NK-92 (cell line): Measurements from ENCODE around the gene BIRC7.

Source experiments
- DNase-seq: peaks from one replicate; lab custom pipeline; 2025; ENCODE audit not compliant: unreplicated experiment; lab: John Stamatoyannopoulos, UW

Gene BIRC7

DNA sequence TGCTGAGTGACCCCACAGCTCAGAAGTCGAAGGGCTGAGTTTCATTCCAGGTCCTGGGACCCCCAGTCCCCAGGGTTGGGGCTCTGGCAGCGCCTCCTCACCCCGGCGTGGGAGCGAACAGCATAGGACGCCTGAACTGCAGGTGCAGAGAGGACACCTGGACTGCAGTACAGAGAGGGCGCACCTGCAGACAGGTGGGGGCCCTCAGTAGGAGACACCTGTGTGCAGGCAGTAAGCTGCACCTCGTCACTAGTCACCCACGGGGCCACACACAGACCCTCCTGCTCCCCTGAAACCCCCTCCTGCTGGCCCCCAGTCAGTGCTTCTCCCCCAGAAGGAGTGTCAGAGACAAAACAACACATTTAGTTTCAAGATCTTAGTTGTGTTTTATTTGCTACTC is 27.1 kb downstream of the BIRC7 start:
- no peak for DNase-seq

DNA sequence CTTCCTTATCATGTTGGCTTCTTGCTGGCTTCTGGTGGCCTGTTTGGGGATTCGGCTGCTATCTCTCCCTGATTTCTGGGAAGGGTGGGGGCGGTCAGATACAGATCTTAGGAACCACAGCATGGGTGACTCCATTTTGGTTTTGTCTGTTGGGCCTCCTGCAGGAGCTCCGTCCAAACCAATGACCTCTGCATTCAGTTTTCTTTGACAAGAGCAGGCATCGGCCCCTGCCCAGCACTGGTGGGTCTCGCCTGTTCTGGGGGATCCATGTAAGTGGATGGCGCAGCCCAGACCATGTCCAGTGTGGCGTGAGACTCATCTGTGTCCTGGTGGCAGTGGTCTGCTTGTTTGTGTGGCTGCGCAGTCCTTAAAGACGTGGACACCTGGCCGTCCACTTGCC is 28.3 kb downstream of the BIRC7 start:
- no peak for DNase-seq

DNA sequence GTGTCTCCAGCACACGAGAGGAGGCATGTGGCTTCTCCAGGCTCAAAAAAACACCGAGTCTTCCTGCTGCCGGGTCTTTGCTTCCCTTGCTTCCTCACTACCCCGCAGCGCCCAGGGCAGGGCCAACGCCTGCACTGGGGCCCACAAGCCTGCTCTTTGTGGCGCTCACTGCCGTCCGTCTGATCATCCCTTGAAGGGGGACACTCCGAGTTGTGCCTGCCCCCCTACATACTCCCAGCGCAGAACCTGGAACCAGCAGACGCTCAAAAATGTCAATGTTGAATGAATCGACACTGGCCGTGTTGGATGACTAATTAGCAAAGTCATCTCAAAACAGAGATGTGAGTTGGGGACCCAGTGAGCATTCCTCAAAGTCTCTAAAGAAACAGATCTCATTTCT is 28.8 kb downstream of the BIRC7 start:
- DNase-seq: no peak

DNA sequence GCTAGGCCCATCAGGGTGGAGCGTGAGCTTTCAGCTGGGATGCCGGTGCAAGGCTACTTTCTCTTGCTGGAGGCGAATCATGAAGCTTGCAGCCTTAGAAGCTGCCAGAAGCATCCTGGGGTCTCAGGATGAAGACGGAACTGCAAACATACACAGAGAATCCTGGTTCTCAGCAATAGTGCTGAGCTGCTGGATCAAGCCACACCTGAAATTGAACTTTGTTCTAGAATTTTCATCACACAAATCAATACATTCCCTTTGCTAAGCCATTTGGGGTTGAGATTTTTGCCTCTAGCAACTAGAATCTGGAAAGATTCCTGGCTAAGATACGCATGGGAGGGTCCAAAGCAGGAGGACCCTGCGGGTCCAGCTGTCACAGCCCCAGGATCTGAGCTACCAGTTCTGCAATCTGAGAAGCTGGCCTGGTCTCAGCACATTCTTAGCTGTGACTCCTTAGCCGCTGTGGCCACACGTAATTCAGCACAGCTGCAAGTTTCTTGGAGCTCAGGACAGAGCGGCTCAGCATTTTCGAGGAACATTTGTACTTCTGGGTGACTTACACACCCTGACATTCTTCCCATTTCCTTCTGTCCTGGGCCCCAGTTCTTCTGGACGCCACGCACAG is 30.3 kb downstream of the BIRC7 start:
- no peak for DNase-seq

DNA sequence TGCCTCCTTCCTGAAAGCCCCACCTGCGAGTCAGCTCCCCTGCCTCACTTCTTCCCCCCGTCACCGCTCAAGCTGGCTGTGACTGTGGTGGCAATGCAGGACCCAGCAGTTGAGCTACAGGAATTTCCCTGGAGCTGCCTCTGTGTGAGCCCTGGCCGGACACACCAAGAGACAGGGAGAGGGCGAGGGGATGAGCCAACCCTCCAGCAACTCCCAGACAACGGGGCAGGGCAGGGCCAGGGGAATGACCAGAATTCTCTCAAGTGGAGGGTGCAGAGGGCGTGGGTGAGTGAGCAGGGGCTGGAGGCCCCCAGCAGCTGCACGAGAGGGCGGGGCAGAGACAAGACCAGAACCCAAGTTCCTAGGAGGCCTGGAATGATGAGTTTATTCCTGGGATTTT is 32.0 kb downstream of the BIRC7 start:
- DNase-seq: no peak

DNA sequence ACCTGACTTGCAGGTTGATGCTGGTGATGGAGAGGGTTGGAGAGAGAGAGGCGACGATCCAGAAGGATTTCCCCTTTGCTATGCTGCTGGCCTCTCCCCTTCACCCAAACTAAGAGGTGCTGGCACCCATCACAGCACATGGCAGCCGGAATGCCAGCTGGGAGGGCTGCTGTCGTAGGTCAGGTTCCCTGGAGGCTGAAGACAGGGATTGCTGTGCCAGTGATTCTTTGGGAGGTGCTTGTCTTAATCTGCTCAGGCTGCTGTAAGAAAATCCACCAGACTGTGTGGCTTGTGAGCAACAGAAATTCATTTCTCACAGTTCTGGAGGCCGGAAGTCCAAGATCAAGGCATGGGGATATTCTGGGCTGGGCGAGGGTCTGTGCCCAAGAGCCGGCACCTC is 32.6 kb downstream of the BIRC7 start:
- no peak for DNase-seq

DNA sequence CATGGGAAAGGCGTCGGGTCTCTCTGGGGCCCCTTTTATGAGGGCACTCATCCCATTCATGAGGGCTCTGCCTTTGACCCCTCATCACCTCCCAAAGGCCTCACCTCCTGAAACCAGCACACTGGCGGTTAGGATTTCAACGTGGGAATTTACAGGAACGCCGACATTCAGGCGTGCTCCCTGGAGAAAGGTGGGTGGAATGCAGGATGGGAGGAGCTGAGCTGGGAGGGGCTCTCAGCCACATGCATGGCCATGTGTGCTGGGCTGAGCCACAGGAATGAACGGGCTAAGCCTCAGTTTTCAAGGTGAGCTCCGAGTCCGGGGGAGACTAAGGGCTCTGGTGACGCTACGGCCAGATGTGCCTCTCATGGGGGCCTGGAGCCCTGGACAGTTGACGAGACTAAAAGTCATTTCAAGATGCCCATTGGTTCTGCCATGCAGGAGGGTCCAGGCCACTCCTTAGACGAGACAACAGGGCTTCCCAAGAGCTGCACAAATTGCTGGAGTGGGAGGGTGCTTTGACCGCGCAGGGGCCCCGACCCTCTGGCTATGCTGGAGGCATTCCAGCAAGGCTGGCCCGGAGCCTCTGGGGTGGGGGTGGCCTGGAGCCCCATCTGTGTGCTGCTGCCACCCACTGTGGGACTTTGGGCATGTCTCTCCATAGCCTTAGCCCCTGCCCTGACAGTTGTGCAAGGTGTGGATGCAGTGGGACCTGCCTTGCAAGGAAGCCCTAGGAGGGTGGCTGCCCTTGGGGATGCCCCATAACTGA is 33.1 kb downstream of the BIRC7 start:
- no peak for DNase-seq

DNA sequence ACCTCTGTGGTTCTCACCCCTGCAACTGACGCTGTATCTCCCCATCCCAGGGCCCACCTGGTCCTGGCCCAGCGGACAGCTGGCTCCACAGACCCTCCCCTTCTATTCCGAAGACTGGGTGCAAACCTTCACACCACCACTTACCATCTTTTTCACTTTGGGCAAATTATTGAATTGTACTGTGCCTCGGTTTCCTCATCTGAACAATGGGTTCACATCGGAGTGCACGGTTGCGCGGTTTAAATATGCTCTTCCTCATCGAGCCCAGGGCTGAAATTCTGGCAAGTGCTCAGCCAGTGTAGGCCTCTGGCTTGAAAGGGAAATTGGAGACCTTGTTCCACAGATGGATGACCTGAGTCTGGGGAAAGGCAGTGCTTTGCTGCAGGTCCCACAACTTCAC is 34.0 kb downstream of the BIRC7 start:
- DNase-seq: no peak

DNA sequence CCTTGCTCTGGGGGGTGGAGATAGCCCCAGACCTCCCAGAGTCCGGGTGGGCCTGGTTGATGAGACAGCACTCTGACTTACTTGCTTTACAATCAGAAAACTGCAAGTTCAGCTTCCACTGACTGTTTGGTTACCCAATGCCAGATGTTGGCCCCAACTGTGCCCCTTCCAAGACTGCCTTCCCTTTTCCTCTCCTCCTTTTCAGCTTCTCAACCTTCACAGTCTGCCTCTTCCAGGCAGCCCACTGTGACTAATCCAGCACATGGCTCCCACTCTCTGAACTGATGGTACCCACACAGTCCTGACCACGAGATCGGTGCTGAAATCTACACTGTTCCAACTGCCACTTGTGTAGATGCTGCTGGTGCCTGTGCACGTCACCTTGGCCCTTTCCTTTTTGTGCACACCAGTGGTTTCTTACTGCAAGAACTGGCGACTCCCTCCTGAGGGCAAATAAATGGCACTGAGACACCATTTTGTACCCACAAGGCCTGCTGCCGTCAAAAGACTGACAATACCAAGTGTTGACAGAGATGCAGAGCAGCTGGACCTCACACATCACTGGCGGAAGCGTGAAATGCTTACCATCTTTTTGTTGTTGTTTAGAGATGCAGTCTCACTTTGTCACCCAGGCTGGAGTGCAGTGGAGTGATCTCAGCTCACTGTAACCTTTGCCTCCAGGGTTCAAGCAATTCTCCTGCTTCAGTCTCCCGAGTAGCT is 35.1 kb downstream of the BIRC7 start:
- DNase-seq: no peak

DNA sequence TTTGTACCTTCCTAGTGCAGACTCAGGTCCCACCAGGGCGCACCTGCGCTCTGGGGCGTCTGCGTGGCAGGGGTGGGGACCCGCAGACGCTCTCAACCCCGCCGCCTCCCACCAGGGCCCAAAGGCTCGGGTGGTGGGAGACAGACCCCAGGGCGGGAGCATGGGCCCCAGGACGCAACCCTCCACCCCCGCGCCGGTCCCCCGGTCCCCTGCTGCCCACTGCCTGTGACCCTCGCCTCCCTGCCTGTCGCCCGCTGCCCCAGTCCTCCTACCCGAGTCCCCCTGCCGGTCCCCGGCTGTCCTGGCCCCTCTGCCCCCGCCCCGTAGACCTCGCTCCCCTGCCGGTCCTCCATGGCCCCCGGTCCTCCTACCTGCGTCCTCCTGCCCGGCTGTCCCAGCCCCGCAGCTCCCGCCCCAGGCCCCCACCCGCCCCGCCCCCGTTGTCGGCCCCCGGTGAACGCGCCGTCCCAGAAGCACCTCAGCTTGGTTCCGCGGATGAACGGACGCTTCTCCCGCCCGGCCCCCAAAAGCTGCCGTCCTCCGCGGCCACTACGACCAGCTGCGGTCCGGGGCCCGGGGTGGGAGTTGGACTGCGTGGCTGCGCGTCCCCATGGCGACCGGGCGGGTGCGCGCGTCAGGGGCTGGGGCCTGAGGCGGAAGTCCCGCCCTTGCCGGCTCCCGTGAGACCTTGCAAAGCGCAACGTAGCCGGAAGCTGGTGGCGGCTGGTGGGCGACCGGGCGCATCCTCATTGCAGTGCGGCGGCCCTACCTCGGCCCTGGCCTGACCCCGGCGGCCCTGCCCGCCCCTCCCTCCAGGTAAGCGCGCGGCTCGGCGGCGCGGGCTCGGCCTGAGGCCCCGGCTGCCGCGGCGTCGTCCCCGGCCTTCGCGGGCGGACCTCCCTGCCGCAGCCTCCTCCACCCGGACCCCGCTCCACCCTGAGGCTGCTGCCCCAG is 36.7 kb downstream of the BIRC7 start, which contains the start of gene ARFGAP1:
TSS of gene ARFGAP1 (plus strand) at position 709 of the 954 bp plus-strand sequence. CDS start 2,768 bp downstream, outside the sequence.
- DNase-seq: peak; percentile 31

DNA sequence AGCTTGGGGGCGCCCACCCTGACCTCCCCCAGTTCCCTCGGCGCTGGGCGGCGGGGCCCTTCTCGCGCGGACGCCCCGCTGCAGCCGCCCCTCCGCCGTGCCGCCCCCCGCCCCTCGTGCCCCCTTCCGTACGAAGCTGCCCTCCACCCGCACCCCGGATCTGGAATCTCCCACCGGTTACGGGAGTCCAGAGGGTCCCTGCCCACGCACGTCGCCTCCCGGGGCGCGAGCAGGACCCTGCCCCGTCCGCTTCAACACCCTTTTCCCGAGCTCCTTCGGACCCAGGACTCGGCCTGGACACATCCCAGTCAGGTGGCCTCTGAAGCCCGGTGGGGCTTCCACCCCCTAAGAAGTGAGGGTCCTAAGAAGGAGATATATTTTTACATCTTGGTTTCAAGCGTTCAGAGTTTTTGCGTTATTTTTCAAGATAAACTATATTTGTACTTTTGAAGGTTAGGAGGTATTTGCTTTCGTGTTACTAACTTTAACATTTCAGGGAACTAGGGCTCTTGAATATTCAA is 37.4 kb downstream of the BIRC7 start:
- no peak for DNase-seq

DNA sequence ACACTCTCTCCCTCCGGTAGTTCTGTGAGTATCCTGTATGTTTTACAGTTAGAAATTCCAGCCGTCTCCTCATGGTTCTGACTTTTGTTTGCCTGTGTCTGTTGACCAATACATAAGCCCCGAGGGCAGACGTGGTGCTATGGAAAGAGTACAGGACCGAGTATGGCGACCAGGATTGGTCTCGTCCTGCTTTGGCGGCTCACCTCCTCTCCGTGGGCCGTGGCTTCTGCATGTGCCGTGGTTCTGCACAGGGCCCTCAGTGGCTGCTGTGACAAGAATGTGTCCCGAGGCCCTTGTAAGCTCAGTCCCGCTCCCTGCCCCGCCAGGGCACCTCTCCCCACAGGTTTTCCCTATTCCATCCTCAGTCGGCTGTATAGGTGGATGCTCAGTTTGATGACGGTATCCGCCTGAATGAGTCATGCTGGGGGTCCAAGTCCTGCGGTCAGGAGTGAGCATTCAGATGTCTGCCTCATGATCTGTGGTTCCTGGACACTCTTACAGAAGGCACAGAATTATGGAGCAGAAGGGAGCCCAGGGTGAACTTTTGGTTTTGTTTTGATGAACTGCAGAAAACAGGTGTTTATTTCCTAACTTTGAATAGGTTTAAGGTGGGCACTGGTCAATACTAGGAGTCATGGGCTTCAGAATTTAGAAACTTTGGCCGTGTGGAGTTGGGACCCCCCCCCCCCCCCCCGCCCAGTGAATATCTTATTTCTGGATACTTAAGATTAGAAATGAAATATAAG is 38.1 kb downstream of the BIRC7 start:
- DNase-seq: no peak

DNA sequence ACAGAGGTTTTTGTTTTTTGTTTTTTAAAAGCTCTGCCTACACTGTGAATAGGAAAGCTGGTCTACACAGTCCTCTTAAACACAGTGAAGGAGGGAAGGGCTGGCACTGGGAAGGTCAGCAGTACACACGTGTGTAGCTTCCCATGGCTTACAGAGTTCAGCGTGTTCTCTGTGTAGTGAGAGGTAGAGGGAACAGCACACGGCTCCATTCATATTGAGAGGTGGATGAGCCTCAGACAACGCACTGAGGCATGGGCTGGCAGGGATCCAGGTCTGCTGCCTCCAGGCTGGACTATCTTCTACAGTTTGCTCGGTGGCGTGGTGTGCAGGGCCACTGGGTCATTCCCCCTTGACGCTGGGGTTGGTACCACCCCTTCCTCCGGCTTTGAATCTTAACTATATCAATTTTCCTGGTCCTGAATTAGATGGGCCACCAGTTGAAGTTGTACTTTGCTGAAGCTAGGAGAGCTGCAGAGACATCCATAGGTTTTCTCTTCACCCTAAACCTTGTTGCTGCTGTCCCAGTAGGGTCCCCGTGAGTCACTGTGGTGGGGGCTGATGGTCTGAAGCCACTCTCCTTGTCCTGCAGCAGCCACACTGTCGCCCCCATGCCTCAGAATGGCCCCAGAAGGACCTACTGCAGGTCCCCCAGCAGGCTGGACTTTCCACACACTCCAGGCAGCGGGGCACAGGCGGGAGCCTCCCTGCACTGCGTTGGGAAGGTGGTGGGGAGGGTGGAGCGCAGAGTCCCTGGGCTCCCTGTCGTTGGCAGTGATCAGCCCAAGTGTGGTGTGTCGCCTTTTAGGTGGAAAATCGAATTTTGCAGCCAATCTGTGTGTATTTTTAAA is 38.9 kb downstream of the BIRC7 start:
- no peak for DNase-seq

DNA sequence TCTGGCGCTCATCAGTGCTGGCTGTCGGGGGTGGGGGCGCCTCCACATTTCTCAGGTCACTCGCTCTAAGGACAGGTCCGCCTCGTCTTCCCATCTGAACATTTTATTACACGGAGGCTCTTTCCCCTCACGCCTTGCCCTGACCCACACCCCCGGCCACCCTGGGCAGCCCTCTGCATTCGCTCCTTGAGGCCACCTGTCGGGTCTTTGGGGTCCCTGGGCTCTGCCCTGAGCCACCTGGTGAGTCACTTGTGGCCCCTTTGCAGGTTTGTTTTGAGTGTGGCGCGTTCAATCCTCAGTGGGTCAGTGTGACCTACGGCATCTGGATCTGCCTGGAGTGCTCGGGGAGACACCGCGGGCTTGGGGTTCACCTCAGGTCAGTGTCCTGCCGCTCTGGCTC is 40.1 kb downstream of the BIRC7 start:
- DNase-seq: no peak

DNA sequence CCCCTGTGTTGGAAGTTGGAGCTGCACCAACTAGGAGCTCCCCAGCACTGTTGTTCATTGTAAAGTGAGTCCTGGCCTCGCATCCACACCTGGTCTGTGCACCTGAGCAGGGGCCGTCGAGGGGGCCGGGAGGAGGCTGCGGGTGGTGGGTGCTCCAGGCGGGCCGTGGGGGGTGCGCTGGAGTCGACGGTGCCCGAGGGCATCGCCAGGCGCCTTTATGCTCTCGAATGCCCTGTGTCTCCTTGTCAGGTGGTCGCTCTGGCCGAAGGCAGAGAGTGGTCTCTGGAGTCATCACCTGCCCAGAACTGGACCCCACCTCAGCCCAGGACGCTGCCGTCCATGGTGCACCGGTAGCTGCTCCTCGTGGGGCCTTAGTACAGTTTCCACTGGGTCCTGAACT is 41.3 kb downstream of the BIRC7 start:
- no peak for DNase-seq

DNA sequence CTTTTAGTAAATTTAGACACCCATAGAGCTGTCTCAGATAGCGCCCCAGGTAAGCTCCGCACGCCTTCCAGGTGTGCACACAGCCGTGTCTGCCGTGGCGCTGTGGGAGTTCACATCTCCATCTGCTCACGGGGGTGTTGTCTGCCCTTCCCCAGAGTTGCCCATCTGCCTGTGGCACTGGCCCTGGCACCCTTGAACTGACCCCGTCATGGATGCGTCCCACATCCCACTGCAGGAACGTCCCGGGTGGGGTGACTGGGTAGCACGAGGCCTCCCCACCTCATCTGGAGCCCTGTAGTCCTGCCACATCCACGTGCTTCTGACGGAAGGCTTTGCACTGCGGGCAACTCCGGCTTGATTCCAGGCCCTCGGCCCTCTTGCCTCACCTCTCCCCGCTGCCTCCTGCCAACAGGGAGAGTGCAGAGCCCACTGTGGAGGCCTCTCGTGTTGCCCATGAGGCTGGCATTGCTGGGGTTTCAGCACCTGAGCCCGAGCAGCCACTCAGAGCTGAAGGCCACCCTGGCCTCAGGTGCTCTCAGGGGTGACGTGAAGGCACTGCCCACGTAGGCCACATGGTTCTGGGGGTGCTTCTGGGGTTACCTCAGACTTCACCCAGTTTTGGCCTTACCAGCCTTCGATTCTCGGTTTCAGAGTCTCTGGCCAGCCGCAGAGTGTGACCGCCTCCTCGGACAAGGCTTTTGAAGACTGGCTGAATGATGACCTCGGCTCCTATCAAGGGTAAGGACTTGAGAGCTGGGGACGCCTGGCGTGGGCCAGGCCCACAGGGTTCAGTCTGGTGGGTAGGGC is 42.0 kb downstream of the BIRC7 start:
- no peak for DNase-seq

DNA sequence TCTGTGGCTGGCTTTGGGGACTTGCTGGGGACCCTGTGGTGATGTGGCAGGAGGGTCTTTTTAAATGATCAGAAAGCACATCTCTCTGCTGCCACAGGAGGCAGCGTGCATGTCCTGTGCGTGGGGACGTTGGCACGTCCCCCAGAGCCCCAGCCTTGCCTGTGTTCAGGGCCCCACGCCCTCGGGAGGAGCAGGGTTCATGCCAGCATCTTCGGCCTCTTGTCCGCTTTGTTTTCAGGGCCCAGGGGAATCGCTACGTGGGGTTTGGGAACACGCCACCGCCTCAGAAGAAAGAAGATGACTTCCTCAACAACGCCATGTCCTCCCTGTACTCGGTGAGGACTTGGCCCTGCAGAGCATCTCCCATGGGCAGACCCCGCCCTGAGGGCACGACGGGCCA is 43.0 kb downstream of the BIRC7 start:
- no peak for DNase-seq

DNA sequence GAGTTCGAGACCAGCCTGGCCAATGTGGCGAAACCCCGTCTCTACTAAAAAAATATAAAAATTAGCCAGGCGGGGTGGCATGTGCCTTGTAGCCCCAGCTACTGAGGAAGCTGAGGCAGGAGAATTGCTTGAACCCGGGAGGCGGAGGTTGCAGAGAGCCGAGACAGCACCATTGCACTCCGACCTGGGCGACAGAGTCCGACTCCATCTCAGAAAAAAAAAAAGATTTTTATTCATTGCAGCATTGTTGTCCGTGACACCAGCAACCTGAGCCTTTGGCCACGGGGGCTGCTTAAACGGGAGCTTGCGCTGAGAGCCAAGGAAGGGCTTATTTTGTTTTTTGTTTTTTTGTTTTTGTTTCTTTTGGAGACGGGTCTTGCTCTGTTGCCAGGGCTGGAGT is 44.2 kb downstream of the BIRC7 start:
- no peak for DNase-seq
